OCI-M2 (cell line): ENCODE measurements around the gene PRDM9.
"Not testable (repeated sequence)": the region's sequence is repeated elsewhere in the genome, so short reads cannot be mapped to it uniquely, and the experiment has no call there.

Experiments used
- DNase-seq: peaks from one replicate; lab custom pipeline; 2025; ENCODE audit not compliant: unreplicated experiment; lab: John Stamatoyannopoulos, UW

The PRDM9 gene

DNA sequence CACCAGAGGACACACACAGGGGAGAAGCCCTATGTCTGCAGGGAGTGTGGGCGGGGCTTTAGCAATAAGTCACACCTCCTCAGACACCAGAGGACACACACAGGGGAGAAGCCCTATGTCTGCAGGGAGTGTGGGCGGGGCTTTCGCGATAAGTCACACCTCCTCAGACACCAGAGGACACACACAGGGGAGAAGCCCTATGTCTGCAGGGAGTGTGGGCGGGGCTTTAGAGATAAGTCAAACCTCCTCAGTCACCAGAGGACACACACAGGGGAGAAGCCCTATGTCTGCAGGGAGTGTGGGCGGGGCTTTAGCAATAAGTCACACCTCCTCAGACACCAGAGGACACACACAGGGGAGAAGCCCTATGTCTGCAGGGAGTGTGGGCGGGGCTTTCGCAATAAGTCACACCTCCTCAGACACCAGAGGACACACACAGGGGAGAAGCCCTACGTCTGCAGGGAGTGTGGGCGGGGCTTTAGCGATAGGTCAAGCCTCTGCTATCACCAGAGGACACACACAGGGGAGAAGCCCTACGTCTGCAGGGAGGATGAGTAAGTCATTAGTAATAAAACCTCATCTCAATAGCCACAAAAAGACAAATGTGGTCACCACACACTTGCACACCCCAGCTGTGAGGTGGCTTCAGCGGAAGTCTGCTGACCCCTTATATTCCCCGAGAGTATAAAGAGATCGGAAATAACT, 20.0 kb downstream of the PRDM9 start:
- not testable (repeated sequence) for DNase-seq

DNA sequence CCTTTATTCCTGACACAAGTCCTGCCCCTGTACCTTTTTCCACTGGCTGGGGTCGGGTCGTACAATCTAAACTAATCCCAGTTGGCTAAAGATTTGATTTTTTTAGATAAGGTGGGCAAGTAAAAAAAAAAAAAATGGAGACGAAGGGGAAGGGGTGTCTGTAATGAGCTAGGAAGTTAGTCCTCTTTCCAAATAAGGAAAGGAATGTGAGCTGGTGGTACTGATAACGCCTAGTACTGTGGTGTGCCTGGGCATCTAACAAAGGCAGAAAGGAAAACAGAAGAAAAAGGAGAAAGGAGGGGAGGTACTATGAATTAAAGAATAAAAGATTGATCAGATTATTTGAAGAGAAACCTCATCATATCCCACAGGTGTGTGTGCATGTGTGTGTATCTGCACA, 21.3 kb downstream of the PRDM9 start:
- DNase-seq = no peak

DNA sequence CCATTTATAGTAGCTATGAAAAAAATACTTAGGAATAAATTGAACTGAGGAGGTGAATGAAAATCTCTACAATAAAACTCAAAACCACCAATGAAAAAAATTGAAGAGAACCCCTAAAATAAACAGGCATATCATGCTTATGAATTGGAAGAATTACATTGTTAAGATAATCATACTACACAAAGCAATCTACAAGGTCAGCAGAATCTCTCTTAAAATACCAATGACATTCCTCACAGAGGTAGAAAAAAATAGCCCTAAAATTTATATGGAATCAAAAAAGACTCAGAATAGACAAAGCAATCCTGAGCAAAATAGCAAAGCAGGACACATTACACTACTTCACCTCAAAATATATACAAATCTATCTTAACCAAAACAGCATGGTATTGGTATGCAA, 23.2 kb downstream of the PRDM9 start:
- DNase-seq = no peak

DNA sequence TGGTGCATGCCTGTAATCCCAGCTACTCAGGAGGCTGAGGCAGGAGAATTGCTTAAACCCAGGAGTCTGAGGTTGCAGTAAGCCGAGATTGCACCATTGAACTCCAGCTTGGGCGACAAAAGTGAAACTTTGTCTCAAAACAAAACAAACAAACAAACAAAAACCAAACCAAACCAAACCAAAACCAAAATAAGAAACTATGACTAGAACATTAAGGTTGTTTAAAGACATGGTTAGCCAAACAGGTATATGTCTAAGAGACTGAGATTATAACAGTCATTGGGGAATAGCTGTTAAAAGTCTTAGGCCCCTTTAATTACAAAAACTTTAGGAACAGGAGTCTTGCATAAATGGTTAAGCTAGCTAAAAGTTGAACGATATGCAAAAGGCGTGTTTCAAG, 63.6 kb downstream of the PRDM9 start:
- no peak for DNase-seq
